GM18511 (cell line): ENCODE data around the gene PRKD1.

Experiments
- ATAC-seq: cut with Tn5 transposase; IDR thresholded peaks from one replicate; pipeline ENCODE4 v1.9.1; 2021; ENCODE audit warnings: mild to moderate bottlenecking, moderate library complexity; ENCODE audit not compliant: unreplicated experiment

Gene PRKD1

DNA sequence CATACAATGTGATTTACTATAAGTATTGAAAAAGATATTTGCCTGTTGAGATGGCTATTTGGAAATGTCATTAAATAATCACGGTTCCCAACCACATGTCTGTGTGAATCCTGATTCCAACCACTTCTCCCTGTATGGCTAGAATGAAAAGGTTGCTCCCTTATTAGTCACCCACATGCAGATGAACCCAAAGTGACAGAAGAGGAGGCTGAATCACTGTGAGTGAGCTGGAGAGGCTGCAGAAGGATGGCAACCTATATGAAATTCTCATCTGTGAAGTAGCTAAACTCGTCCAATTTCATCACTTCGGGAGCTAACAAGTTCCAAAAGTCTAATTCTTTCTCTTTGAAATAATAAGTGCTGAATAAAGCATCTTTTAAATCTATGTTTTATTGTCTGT, 300.5 kb downstream of the PRKD1 start:
- no peak for ATAC-seq

DNA sequence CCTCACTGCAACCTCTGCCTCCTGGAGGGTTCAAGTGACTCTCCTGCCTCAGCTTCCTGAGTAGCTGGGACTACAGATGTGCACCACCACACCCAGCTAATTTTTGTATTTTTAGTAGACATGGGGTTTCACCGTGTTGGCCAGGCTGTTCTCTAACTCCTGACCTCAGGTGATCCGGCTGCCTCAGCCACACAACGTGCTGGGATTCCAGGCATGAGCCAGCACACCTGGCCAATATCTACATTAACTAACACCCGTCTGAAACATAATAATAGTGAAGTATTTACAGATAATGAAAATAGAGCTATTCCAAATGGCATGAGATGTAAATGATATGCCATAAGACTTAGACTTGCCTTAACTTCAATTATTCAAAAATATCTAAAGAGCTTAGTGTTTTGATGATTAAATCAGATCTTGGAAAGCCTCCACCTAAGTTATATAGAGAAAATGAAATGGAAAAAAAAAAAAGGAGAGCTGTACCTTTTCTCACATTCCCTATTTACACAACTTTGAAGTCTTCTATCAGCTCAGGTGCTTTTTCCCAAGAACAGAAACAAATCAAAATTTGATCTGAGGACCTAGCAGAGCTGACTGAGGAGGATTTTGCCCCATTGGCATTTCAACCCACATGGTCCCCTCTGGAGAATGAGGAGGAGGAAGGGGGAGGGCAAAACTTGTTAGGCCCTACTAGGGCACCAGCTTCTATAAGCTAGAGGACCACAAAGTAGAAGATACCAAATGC, 309.2 kb downstream of the PRKD1 start:
- no peak for ATAC-seq

DNA sequence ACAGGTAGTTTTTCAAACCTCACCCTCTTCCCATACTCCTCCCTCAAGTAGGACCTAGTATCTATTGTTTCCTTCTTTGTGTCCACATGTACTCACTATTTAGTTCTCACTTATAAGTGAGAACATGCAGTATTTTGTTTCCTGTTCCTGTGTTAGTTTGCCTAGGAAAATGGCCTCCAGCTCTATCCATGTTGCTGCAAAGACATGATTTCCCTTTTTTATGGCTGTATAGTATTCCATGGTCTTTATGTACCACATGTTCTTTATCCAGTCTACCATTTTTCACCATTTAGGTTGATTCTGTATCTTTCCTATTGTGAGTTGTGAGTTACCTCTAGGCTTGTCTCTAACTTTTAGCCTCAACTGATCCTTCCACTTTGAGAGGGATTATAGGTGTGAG, 310.7 kb downstream of the PRKD1 start:
- no peak for ATAC-seq

DNA sequence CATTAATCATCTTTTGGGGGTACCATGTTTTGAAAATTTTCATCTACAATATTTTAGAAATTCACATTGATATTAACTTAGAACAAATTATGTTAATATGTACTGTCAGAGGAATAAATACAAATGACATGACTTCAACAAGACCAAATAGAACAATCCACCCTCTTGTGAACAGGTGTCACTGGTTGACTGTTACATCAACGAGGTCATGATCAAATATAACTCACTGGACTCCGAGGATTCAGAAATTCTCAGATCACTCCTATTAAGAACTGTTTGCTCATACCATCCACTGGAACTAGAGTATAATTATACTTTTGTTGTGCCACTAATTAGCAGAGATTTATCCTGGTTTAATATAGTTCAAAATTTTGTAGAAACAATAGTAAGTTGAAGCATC, 318.8 kb downstream of the PRKD1 start:
- ATAC-seq: no peak

DNA sequence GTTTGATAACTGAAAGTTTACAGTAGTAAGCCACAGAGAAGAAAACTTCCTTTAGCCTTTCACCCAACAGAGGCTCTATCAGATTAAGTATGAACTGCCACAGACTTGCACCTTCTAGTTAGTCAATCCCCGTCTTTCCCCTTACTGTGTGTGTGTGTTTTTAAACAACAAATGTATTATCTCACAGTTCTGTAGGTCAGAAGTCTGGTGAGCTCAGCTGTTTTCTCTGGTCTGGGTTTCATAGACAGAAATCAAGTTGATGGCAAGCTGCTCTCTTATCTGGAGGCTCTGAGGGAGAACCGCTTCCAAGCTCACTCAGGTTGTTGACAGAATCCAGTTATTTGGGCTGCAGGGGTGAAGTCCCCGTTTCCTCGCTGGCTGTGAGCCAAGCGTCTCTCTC, 320.5 kb downstream of the PRKD1 start:
- no peak for ATAC-seq

DNA sequence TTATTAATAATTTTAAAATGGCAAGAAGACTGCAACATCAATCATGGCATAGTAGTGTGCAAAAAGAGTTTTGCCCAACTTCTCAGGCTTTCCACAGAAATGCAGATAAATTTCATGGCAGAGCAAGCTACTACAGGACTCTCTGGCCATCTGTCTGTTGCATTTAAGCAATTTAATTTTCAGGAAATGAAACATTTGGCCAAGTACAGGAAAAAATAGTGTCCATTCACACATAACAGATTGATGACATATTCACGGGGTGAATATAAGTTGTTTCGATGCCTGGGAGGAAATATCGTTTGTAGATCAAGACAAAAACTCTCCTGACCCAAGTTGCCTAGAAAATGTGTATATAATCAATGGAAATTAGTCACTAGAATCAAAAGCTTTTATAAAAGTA, 324.0 kb downstream of the PRKD1 start:
- no peak for ATAC-seq

DNA sequence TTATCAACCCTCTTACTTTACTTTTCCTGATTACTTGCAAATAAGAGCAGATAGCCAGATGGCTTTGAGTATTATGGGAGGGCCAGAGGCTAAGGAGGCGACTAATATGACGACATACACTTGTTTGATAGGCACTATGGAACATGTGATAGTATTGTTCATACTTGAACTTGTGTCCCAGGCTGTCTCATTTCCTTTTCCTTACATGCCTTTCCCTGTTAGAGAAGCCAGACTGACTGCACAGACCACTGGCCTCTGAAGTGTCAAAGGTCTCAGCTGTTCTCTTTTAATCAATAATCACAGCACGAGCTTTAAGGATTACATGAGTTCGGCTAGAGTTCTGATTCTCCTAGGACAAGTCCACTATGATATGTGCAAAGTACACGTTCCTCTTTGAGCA, 326.0 kb downstream of the PRKD1 start:
- ATAC-seq: no peak

DNA sequence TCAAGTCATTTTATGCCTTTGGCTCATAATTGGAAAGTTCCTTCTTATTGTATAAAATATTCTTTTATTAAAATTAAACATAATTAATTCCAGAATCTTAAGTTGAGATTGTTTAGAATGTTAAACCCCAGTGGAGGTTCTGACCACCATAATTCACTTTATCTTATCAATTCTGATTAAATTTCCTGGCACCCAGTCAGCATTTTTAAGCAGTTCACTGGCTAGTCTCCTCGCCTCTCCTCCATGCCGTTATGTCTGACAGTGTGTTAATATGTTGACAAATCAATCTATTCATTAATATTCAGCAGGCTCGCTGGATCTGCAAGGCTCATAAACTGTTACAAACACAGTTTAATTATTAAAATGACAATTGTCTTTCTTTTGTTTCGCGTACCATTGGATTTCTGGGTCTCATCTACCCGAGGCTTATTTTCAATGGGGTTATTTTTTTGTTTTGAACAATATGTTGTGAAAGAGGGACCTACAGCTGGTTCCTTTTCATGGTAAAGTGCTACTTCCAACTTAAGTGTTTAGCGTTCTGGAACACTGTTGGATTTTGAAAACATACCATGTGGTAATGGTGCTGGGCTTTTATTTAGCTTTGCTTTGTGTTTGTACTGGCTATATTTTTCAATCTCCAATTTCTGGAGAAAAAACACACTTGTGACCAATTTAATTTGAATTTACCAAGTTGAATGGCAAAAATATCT, 339.7 kb downstream of the PRKD1 start:
- no peak for ATAC-seq

DNA sequence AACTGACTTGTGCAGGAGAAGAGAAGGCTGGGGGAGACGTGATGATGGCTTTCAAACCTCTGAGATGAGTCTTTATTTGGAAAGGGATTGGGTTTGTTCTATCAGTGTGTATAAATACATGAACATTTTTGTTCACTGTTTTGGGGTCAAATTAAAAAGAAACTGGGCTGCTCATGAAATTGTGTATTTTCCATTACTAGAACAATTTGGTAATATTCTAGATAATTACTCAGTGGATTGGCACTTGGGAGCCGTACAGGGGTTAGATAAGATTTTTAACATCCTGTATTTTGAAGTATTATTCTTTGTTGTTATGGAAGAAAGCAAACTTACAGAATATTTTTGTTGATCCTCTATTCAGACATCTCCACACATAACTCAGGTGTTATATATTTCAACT, 340.6 kb downstream of the PRKD1 start:
- ATAC-seq: no peak

DNA sequence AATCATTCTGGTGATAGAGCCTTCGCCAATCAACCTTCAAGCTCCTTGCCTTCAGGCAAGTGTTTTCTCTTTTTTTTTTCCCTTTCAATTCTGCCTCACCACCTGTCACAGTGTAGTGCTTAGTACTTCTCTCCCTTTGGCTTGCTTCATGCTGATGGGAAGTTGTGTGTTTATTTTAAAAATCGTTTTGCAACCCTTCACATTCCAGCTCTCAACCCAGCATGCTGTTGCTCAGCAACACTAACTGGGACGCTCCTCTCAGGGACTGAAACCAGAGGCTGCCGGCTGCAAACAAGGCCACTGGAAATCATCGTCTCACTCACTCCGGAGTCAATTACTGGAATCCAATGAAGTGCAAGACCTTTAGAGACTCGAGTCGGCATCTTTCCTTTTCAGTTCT, 342.7 kb downstream of the PRKD1 start:
- ATAC-seq: no peak

DNA sequence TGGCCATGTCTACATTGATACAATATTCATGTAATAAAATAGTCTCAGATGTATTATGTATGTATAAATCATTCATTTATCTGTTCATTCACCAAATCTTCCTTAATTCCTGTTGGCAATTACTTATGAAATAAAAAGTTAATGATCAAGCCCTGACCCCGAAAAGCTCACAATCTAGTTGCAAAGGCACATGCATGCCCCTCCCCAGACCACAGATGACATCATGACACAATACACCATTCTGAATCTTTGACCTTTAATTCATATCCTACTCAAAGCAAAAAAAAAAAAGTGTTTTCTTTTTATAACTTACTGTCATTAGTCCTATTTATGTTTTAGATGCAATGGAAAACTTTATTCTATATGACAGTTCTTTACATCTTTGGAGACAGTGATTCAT, 346.9 kb downstream of the PRKD1 start:
- no peak for ATAC-seq

DNA sequence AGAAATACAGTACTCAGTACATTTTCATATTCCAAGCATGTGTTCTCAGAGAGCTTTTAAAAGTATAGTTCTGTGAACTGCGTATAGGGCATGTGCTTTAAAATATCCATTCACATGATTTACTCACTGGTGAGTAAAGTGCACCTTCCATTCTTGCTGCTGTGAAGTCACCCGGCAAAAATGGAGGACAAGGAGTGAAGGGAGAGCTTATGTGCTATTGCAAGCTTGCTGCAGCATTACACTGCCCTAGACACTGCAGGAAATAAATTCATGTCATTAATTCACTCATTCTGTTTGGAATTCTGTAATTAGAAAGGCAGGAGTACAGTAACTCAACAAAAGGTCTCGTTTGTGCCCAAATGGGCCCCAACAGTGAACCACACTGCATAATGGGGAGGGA, 347.8 kb downstream of the PRKD1 start:
- ATAC-seq: no peak

DNA sequence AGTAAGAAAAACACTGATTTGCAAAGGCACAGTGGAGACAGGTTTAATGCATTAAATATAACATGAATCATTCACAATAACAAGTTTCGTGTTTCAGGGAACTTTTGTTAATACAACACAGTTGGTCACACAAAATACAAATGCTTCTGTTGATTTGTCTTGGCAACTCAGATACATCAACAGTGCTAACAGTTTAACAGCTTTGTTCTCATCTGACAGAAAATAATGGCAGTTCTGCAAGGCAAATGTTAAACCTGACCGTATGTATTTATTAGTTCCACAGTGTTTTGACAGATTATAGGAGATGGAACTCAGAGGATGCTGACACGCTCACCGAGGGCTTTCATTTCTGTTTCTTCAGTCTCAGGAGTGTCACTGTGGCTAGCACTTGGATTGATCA, 350.7 kb downstream of the PRKD1 start:
- no peak for ATAC-seq

DNA sequence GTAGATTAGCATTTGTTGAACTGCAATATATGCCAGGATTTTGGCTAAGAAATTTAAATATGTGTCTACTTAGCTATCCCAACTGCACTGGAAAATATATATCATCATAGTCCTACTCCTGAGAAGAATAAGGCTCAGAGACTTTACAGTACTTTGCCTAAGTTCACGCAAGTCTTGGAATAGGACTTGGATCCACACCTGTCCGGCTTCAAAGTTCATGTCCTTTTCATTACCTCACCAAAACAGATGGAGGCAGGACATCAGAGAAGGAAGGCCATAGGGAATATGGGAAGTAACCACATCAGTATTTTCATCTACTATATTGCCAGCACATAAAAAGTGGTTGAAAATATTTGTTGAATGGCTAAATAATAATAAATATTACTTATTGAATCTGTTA, 358.5 kb downstream of the PRKD1 start:
- ATAC-seq: no peak

DNA sequence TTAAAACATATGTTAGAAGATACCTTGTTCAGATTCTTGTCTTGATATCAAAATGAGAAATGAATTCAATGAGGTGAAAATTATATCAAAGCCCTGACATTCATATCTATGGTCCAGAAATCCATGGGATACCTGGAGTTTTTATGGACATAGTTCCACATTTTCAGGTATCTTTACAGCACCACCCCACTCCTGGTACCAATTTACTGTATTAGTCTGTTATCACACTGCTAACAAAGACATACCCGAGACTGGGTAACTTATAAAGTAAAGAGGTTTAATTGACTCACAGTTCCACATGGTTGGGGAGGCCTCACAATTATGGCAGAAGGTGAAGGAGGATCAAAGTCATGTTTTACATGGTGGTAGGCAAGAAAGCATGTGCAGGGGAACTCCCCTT, 361.5 kb downstream of the PRKD1 start:
- ATAC-seq: no peak

DNA sequence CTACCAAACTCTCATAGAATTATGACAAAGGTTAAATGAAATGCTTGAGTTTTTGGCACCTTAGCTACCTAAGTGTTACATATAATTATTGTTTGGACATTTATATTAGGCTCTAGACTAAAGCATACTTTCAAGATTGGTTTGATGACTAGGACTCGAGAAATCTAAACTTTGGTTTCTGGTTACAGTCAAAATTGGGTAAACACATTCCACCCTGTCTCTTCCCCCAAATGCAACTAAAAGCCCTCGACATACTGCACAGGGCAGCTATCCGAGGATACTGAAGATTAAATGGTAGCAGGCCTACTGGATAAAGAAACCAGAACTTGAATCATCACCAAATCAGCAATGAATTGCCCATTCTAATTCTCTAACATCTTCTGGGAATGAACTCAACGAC, 369.1 kb downstream of the PRKD1 start:
- ATAC-seq: no peak

DNA sequence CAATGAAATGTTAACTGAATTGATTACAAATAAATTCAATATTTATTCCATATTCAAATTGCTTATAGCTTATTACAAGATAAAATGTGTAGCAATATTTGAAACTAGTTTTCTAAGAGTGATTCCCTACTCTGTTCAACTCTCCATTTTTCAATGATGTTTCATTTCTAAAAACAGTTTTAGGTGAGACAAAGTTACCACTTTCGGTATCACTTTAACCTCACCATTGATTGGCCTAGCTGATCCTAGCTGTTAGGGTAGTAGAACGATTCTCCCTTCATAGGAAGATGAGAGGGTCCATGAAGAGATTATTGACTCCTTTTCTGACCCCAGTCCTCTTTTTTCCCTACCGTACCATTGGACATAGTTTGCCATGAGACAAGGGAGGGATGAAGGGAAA, 373.3 kb downstream of the PRKD1 start:
- ATAC-seq: no peak

DNA sequence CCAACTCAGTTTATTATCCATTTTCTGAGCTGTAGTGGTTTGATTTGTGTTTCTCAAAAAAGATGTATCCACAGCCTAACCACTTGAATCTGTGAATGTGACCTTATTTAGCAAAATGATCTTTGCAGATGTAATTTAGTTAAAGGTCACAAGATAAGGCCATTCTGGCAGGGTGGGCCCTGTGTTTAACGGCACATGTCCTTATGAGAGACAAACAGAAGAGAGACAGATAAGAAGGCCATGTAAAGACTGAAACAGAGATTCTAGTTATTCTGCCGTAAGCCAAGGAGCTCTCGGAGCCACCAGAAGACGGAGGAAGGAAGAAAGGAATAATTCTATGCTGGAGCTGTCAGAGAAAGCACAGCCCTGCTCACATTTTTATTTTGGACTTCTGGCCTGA, 374.2 kb downstream of the PRKD1 start:
- no peak for ATAC-seq

DNA sequence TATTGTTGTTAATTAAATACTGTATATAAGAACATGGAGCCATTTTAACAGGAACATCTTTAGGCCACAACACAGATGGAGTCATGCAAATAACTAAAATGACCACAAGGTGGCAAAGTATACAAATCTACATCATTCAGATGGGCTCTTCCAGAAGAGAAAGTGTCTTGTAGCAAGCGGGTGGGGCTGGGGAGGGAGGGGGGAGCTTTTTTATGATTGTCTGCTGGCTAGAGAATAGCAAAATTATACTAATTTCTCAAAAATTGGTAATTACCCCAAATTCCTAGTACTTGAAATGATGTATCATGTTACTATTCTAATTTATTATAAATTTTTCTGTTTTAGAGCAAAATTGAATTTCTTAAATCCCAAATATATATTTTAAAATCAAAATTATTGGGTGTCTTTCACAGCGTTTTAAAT, 378.7 kb downstream of the PRKD1 start:
- peak; percentile 88 for ATAC-seq

DNA sequence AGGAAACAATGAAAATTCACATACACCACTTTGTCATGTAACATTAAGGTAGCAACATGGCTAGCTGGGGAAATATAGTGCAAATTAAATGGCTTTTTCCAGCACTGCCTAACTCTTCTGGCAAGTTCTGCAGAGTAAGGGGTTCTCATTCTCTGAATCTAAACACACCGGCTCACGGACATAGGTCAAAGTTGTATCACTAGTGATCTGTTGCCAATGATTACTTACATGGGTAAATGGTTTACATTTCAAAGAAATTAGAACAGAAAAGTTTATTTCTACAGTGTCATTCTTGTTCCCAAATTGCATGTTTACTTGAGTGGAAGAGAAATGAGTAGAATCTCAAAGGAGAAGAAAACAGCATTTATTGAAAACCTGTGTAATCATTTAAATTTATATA, 381.9 kb downstream of the PRKD1 start:
- ATAC-seq: no peak

DNA sequence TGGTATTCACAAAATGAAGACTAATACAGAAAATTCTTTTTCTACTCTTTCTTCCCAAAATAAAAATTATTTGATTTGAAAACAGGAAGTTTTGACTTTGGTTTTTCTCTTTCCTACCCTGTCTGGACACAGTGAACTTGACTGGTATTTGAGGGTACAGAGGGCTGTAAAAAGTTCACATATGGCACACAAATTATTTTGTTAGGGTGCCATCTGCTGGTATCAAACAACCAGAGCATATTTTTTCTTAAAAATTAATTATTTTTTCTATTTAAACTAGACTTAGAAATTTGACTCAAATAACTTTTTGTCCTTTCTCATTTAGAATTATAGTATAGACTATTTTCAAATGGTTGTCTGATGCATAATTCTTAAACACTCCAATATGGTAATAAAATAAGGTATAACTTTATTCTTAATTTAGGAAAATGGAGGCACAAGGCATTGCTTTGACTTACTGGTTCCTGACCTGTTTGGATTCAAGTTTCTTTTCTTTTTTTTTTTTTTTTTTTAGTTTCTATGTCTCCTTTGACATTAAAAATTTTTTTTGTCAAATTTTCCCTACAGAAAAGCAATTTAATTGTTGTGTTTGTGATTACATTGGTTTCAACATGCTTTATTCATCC, 390.6 kb downstream of the PRKD1 start:
- ATAC-seq: no peak

DNA sequence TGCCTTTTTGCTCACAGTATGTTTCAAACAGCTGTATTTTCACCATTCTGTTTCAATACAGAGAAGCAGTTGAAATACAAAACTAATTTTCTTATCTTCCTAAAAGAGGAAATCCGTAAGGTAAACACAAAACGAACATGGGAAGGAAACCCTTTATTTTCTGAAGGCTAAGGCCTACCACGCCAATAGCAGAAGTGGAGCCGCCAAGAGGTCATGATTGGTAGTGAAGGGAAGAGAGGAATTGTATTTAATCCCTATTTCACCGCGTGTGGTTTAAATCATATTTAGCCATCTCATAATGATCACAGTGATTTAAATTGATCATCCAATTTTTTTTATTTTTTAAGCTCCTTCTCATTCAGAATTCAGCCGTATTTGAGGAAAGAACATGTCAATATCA, 398.2 kb downstream of the PRKD1 start:
- ATAC-seq: peak; percentile 48
